ENCODE measurements around the gene TCERG1L.

GRCh38 chr10:131316321-131317075 lies 5.0 kb upstream of the TCERG1L start:
- TF ChIP-seq EZH2 (IDR thresholded peaks at IDR 0.05; ENCODE audit: borderline replicate concordance) (no peak), CTCF (IDR thresholded peaks at IDR 0.05; ENCODE audit: poor library complexity) (no peak)
